ENCODE measurements around the gene NXPE2.
"Not testable (repeated sequence)": the region's sequence is repeated elsewhere in the genome, so short reads cannot be mapped to it uniquely, and the experiment has no call there.

NXPE2 gene

DNA sequence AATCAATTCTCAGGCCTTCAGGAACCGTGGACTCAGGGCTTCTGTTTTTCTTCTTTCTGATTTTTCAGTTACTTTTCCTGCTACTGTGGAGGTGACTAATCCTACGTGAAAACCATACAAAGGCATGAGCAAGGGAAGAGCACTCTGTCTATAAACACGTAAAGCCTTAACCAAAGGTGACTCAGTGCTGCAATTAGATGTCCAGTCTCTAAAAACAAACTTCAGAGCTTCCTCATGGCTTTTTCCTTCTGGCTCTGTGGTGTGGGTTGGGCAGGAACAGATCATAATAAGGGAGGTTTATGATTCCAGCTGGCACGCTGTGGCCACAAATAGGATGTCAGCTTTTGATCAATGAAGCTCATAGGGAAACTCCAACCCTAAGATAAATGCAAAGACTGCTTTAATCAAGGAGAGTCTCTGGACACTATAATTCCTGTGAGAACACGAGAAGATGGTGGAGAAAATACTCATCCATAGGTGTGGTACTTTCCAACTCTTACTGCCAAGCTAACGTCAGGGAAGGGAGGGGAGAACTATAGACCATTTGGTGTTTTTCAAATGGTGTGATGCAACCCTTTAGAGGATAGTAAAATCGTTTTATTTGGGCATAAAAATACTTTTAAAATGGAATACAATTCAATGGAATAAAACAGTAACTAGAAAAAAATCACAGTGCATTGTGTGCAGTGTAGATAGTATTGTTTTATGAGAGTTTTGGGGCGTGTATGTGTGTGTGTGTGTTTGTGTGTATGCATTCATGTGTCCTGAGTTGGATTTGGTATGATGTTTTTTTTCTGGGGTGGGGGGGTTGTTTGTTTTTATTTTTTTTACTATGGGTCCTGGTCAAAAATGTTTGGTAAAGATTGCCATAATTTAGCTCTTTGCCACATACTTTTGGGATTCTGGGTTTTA, at the start of gene NXPE2:
Gene NXPE2 (plus strand): TSS at position 403 of the 912 bp plus-strand sequence. CDS start 49 bp downstream, at position 452.
- H3K27ac ChIP-seq (ENCODE audit: low read depth, low read length) = no peak within 1 kb of the TSS
- H3K4me3 ChIP-seq (ENCODE audit: low read depth, low read length) = no peak within 1 kb of the TSS
- H3K27me3 ChIP-seq (ENCODE audit: insufficient read depth, low read length) = no peaks in the 10 kb centered on the region
- no peaks in the 10 kb centered on the region for H3K79me2 ChIP-seq (ENCODE audit: control insufficient read depth, insufficient read depth, low read length, unreplicated experiment)
- H3K4me1 ChIP-seq (ENCODE audit: control insufficient read depth, insufficient read depth, low read length, unreplicated experiment) = no peaks in the 10 kb centered on the region
- no peak within 1 kb of the TSS for H2AFZ ChIP-seq (ENCODE audit: low read length, unreplicated experiment)
- no peaks in the 10 kb centered on the region for H3K36me3 ChIP-seq (ENCODE audit: insufficient read depth, low read length)

DNA sequence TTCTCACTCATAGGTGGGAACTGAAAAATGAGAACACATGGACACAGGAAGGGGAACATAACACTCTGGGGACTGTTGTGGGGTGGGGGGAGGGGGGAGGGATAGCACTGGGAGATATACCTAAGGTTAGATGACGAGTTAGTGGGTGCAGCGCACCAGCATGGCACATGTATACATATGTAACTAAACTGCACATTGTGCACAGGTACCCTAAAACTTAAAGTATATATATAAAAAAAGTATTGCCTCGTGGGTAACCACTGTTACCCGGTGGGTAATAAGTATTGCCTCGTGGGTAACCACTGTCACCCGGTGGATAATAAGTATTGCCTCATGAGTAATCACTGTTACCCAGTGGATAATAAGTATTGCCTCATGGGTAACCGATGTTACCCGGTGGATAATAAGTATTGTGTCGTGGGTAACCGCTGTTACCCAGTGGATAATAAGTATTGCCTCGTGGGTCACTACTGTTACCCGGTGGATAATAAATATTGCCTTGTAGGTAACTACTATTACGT, 46.8 kb upstream of the NXPE2 start:
- not testable (repeated sequence) for H3K27ac ChIP-seq (ENCODE audit: low read depth, low read length); H3K4me3 ChIP-seq (ENCODE audit: low read depth, low read length); H2AFZ ChIP-seq (ENCODE audit: low read length, unreplicated experiment); H3K4me1 ChIP-seq (ENCODE audit: control insufficient read depth, insufficient read depth, low read length, unreplicated experiment); H3K27me3 ChIP-seq (ENCODE audit: insufficient read depth, low read length); H3K36me3 ChIP-seq (ENCODE audit: insufficient read depth, low read length); H3K79me2 ChIP-seq (ENCODE audit: control insufficient read depth, insufficient read depth, low read length, unreplicated experiment)

DNA sequence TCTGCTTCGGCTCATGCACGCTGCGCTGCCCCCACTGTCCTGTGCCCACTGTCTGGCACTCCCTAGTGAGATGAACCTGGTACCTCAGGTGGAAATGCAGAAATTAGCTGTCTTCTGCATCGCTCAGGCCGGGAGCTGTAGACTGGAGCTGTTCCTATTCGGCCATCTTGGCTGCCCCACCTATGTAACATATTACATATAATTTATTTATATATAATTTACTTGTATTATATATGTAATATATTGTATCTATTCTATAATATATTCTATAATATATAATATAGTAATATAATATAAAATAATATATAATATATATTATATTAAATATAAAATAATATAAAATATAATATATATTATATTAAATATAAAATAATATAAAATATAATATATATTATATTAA, 38.9 kb upstream of the NXPE2 start:
- H3K4me1 ChIP-seq (ENCODE audit: control insufficient read depth, insufficient read depth, low read length, unreplicated experiment); H2AFZ ChIP-seq (ENCODE audit: low read length, unreplicated experiment); H3K4me3 ChIP-seq (ENCODE audit: low read depth, low read length); H3K79me2 ChIP-seq (ENCODE audit: control insufficient read depth, insufficient read depth, low read length, unreplicated experiment); H3K27me3 ChIP-seq (ENCODE audit: insufficient read depth, low read length); H3K27ac ChIP-seq (ENCODE audit: low read depth, low read length); H3K36me3 ChIP-seq (ENCODE audit: insufficient read depth, low read length): not testable (repeated sequence)

DNA sequence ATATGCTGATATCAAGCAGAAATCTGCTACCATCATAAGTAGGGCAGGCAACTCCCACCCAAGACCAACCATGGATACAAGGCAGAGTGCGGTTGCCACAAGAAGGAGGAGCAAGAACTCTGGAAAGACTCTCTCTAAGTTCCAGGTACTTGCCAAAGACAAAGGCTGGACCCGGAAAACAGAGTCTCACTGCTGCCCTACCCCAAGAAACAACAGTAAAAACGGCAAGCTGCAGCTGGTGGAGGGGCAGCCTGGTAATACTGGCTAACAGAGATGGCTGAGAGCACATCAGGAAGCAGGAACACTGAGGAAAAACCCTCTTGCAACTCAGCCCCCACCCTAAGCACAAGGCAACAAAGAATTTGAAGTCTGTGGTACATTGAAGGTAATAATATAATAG, 27.7 kb upstream of the NXPE2 start:
- no peak overlapping the region for H3K27ac ChIP-seq (ENCODE audit: low read depth, low read length)
- H2AFZ ChIP-seq (ENCODE audit: low read length, unreplicated experiment) = no peak overlapping the region
- no peaks in the 10 kb centered on the region for H3K27me3 ChIP-seq (ENCODE audit: insufficient read depth, low read length)
- H3K36me3 ChIP-seq (ENCODE audit: insufficient read depth, low read length) = no peaks in the 10 kb centered on the region
- H3K4me3 ChIP-seq (ENCODE audit: low read depth, low read length) = no peak overlapping the region
- no peaks in the 10 kb centered on the region for H3K79me2 ChIP-seq (ENCODE audit: control insufficient read depth, insufficient read depth, low read length, unreplicated experiment)
- H3K4me1 ChIP-seq (ENCODE audit: control insufficient read depth, insufficient read depth, low read length, unreplicated experiment) = no peaks in the 10 kb centered on the region

DNA sequence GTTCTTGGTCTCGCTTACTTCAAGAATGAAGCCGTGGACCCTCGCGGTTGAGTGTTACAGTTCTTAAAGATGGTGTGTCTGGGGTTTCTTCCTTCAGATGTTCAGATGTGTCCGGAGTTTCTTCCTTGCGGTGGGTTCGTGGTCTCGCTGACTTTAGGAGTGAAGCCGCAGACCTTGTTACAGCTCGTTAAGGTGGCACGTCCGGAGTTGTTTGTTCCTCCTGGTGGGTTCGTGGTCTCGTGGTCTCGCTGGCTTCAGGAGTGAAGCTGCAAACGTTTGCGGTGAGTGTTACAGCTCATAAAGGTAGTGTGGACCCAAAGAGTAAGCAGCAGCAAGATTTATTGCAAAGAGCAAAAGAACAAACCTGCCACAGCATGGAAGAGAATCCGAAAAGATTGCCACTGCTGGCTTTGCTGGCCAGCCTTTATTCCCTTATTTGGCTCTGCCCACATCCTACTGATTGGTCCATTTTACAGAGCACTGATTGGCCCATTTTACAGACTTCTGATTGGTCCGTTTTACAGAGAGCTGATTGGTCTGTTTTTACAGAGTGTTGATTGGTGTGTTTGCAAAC, 27.1 kb upstream of the NXPE2 start:
- Histone ChIP-seq H3K27ac (ENCODE audit: low read depth, low read length) (no peak overlapping the region), H3K4me3 (ENCODE audit: low read depth, low read length) (no peak overlapping the region), H2AFZ (ENCODE audit: low read length, unreplicated experiment) (no peak overlapping the region), H3K27me3 (ENCODE audit: insufficient read depth, low read length) (no peaks in the 10 kb centered on the region), H3K79me2 (ENCODE audit: control insufficient read depth, insufficient read depth, low read length, unreplicated experiment) (no peaks in the 10 kb centered on the region), H3K4me1 (ENCODE audit: control insufficient read depth, insufficient read depth, low read length, unreplicated experiment) (no peaks in the 10 kb centered on the region), H3K36me3 (ENCODE audit: insufficient read depth, low read length) (no peaks in the 10 kb centered on the region)

DNA sequence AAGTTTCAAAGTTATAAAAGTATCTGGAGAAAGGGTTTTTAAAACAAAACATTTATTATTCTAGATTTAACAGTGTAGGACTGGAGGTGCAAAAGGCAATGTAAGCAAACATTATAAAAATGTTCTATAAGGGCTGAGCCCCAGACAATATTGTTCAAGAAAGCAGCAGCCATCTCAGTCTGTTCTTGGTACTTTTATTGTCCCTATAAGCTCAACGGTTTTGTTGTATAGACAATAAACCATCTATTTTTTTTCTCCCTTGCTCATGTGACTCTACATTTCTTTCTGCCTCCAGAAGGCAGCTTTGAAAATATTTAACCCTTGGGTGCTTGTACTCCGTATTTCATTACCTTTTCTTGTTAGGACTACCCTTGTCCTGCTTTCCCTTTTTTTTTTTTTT, 25.2 kb upstream of the NXPE2 start:
- H3K27me3 ChIP-seq (ENCODE audit: insufficient read depth, low read length) = no peaks in the 10 kb centered on the region
- H3K36me3 ChIP-seq (ENCODE audit: insufficient read depth, low read length) = no peaks in the 10 kb centered on the region
- H3K27ac ChIP-seq (ENCODE audit: low read depth, low read length) = no peak overlapping the region
- no peak overlapping the region for H3K4me3 ChIP-seq (ENCODE audit: low read depth, low read length)
- H3K79me2 ChIP-seq (ENCODE audit: control insufficient read depth, insufficient read depth, low read length, unreplicated experiment) = no peaks in the 10 kb centered on the region
- H2AFZ ChIP-seq (ENCODE audit: low read length, unreplicated experiment) = no peak overlapping the region
- no peaks in the 10 kb centered on the region for H3K4me1 ChIP-seq (ENCODE audit: control insufficient read depth, insufficient read depth, low read length, unreplicated experiment)

DNA sequence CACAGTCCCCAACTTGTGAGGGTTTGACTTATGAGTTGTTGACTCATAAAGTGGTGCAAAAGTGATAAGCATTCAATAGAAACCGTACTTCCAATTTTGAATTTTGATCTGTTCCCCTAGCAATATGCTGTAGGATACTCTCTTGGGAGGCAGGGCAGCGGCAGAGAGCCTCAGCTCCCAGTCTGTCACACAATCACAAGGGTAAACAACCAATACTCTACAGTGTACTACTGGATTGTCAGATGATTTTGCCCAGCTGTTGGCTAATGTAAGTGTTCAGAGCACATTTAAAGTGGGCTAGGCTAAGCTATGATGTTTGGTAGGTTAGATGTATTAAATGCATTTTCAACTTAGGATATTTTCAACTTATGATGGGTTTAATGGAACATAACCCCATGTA, 13.7 kb upstream of the NXPE2 start:
- Histone ChIP-seq H3K27me3 (ENCODE audit: insufficient read depth, low read length) (no peaks in the 10 kb centered on the region), H3K79me2 (ENCODE audit: control insufficient read depth, insufficient read depth, low read length, unreplicated experiment) (no peaks in the 10 kb centered on the region), H3K4me1 (ENCODE audit: control insufficient read depth, insufficient read depth, low read length, unreplicated experiment) (no peaks in the 10 kb centered on the region), H3K4me3 (ENCODE audit: low read depth, low read length) (no peak overlapping the region), H2AFZ (ENCODE audit: low read length, unreplicated experiment) (no peak overlapping the region), H3K36me3 (ENCODE audit: insufficient read depth, low read length) (no peaks in the 10 kb centered on the region), H3K27ac (ENCODE audit: low read depth, low read length) (no peak overlapping the region)

DNA sequence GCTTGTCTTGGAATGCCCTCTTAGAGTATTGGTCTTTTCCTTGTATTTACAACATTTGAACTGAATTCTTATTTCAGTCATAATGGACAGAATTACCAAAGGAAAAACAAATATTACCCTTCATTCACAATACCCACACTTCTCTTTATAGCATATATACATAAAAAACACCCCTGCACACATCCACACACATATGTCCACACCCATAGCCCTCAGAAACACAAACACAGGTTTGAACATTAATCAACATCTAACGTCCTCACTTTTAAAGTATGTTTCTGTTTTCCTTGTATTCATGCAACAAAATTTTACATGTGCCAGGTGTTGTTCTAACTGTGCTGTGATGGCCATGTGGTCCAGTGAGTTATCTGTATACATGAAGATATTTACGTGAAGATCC, 11.6 kb upstream of the NXPE2 start:
- H3K27me3 ChIP-seq (ENCODE audit: insufficient read depth, low read length) = no peaks in the 10 kb centered on the region
- H3K27ac ChIP-seq (ENCODE audit: low read depth, low read length) = no peak overlapping the region
- H3K4me1 ChIP-seq (ENCODE audit: control insufficient read depth, insufficient read depth, low read length, unreplicated experiment) = no peaks in the 10 kb centered on the region
- H3K4me3 ChIP-seq (ENCODE audit: low read depth, low read length) = no peak overlapping the region
- H3K79me2 ChIP-seq (ENCODE audit: control insufficient read depth, insufficient read depth, low read length, unreplicated experiment) = no peaks in the 10 kb centered on the region
- no peak overlapping the region for H2AFZ ChIP-seq (ENCODE audit: low read length, unreplicated experiment)
- H3K36me3 ChIP-seq (ENCODE audit: insufficient read depth, low read length) = no peaks in the 10 kb centered on the region

DNA sequence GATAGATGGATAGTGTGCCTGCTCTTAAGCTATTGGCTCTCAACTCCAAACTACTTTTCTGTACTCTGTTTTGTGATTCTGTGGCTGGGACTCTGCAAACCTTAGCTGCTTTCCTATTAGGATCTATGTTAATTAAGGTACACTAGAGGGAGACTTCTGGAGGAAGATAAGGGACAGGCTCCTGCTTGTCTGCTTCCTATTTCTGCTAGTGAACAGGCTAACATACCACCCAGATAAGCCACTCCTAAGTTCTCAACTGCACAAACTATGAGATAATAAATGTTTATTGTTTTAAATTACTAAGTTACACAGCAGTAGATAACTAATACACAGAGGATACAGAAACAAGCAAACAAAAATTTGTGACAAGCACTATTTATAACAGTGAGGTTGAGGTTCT, 10.2 kb upstream of the NXPE2 start:
- Histone ChIP-seq H3K4me3 (ENCODE audit: low read depth, low read length) (no peak overlapping the region), H3K79me2 (ENCODE audit: control insufficient read depth, insufficient read depth, low read length, unreplicated experiment) (no peaks in the 10 kb centered on the region), H3K27ac (ENCODE audit: low read depth, low read length) (no peak overlapping the region), H2AFZ (ENCODE audit: low read length, unreplicated experiment) (no peak overlapping the region), H3K4me1 (ENCODE audit: control insufficient read depth, insufficient read depth, low read length, unreplicated experiment) (no peaks in the 10 kb centered on the region), H3K36me3 (ENCODE audit: insufficient read depth, low read length) (no peaks in the 10 kb centered on the region), H3K27me3 (ENCODE audit: insufficient read depth, low read length) (no peaks in the 10 kb centered on the region)

DNA sequence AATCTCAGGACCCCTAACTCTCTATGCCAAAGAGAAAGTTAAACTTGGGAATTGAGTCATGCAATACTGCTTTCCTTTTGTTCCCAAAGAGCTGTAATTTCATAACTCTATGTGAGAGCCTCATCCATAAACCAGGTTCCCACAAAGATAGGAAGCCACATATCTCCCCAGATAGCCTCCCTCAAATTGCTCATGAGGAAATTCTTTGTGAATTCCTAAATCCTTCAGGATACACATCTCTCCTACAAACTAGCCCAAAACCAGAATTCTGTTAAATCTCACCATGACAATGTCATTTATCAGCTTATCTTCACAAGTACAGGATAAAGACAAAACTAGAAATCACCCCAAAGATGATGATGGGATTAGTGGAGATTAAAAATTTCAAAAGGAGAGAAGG, 4.7 kb upstream of the NXPE2 start:
- no peaks in the 10 kb centered on the region for H3K27me3 ChIP-seq (ENCODE audit: insufficient read depth, low read length)
- H3K4me3 ChIP-seq (ENCODE audit: low read depth, low read length) = no peak overlapping the region

DNA sequence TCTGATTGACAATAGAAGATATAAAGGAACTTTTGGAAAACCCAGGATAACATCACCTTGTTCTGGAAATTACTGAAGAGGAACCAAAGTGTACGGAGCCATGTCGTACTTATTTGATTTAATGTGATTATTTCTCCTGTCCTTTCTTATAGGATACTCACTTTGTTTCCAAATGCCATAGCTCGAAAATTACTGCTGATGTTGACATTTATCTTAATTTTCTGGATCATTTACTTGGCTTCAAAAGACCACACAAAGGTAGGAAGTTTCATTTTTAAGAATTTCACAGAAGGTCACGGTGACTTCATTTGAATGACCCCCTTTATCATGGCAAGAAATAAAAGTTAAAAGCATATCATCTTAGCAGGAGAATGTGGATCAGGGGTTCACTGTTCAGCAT, 1.2 kb downstream of the NXPE2 start:
- Histone ChIP-seq H3K27ac (ENCODE audit: low read depth, low read length) (no peak overlapping the region), H3K4me1 (ENCODE audit: control insufficient read depth, insufficient read depth, low read length, unreplicated experiment) (no peaks in the 10 kb centered on the region), H3K36me3 (ENCODE audit: insufficient read depth, low read length) (no peaks in the 10 kb centered on the region), H2AFZ (ENCODE audit: low read length, unreplicated experiment) (no peak overlapping the region), H3K27me3 (ENCODE audit: insufficient read depth, low read length) (no peaks in the 10 kb centered on the region), H3K79me2 (ENCODE audit: control insufficient read depth, insufficient read depth, low read length, unreplicated experiment) (no peaks in the 10 kb centered on the region), H3K4me3 (ENCODE audit: low read depth, low read length) (no peak overlapping the region)

More for the DNA sequence above, 4.7 kb upstream of the NXPE2 start:
- Histone ChIP-seq H3K36me3 (ENCODE audit: insufficient read depth, low read length) (no peaks in the 10 kb centered on the region), H2AFZ (ENCODE audit: low read length, unreplicated experiment) (no peak overlapping the region), H3K4me1 (ENCODE audit: control insufficient read depth, insufficient read depth, low read length, unreplicated experiment) (no peaks in the 10 kb centered on the region), H3K79me2 (ENCODE audit: control insufficient read depth, insufficient read depth, low read length, unreplicated experiment) (no peaks in the 10 kb centered on the region), H3K27ac (ENCODE audit: low read depth, low read length) (no peak overlapping the region)

Data from ACC112 (cell line).